Esophagus squamous epithelium (tissue), 5 donors: ENCODE results near the gene ZRANB1. TPM values are rescaled to one million over a fixed set of nuclear protein-coding genes. Genes with fewer than 3 reads are reported as not detected.

Source experiments
- DNase-seq: peaks from one replicate; lab custom pipeline; 2025; lab: John Stamatoyannopoulos, UW
- H3K27ac ChIP-seq, 4 donors: fragments of 200-600 bp; sonication (generic); one replicate each; pipeline ENCODE4 v1.5.1; 2016 to 2019; ENCODE audit warnings: mild to moderate bottlenecking in 1 of 4
- H3K27me3 ChIP-seq, 4 donors: fragments of 200-600 bp; sonication (generic); 1 replicate in 3 of 4; 2 replicates in 1 of 4; pipeline versions ENCODE4 v1.5.1 to v1.6.0; 2017 to 2021; ENCODE audit warnings: antibody characterized with exemption in 1 of 4
- H3K36me3 ChIP-seq, 3 donors: fragments of 200-600 bp; sonication (generic); one replicate each; pipeline ENCODE4 v1.5.1; 2016 to 2019
- H3K4me1 ChIP-seq, 3 donors: fragments of 200-600 bp; sonication (generic); one replicate each; pipeline ENCODE4 v1.5.1; 2017 to 2019
- H3K4me3 ChIP-seq, 4 donors: fragments of 200-600 bp; sonication (generic); 1 replicate in 3 of 4; 2 replicates in 1 of 4; pipeline ENCODE4 v1.5.1; 2016 to 2019; ENCODE audit warnings: mild to moderate bottlenecking in 2 of 4, moderate library complexity in 1 of 4
- H3K9me3 ChIP-seq, 3 donors: fragments of 200-600 bp; sonication (generic); one replicate each; pipeline ENCODE4 v1.5.1; 2016 to 2019
- POLR2A ChIP-seq, 4 donors: fragments of 450-650 bp; IDR thresholded peaks; one replicate each; pipeline ENCODE4 v1.6.1; 2017; ENCODE audit warnings: antibody characterized with exemption in 4 of 4, mild to moderate bottlenecking in 4 of 4, moderate library complexity in 3 of 4
- WGBS, 2 donors: methylation state at CpG; one replicate each; pipeline ENCODE4 v1.1.5; 2018; 5-methylcytosine and 5-hydroxymethylcytosine counted together
- intact Hi-C: fragments of 100-400 bp; cut with DNase I; formaldehyde crosslinking; loops from one replicate; pipeline ENCODE4 v1.15.0; 2022
- total RNA-seq, 4 donors: library from RNA; depleted of rRNA; stranded (reverse); fragments of >200 nt; gene quantifications; one replicate each; pipeline ENCODE4 v1.1.0, GENCODE V29; 2016
- TF ChIP-seq, protein P1 (sequence below), 6 experiments: fragments of 450-650 bp in 4 of 6; fragments of 200-600 bp in 2 of 6; sonication (generic) in 2 of 6; IDR thresholded peaks; one replicate each; pipeline ENCODE4 v1.5.1; 2016 to 2019; ENCODE audit warnings: antibody characterized with exemption in 6 of 6, mild to moderate bottlenecking in 4 of 6, moderate library complexity in 4 of 6
- donor health status: DM: yes; HTN: yes; CAD: no.

Gene ZRANB1
- total RNA-seq, 4 donors from 2014 or later: 11.7 to 25.2 (median 17.4) TPM

DNA sequence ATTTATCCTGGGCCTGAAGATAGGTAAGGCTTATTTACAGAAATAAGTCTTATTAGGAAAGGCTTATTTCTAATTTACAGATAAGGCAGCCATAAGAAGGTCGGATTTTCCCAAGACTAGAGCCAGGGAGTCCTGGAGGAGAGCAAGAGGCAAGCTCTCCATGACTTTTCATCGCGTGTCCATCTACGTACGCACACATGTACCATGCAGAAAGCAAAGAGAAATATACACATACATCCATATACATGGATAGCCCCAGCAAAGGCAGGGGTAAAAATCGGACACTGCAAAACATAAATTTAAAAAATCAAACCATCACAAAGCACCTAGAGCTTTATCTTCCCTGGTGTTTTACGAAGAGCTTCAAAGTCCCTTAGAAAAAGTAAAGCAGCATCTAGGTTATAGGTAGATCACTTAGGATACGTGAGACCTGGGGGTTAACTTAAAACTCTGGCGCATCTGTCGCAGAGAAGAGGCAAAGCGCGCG is 25.8 kb upstream of the ZRANB1 start:
- peaks cover 11 to 56% (median 14%) of the 10 kb centered on the region in 3 donors for H3K4me1 ChIP-seq
- no peak for TF ChIP-seq POLR2A (IDR thresholded peaks at IDR 0.05)
- TF ChIP-seq, protein P1, sequence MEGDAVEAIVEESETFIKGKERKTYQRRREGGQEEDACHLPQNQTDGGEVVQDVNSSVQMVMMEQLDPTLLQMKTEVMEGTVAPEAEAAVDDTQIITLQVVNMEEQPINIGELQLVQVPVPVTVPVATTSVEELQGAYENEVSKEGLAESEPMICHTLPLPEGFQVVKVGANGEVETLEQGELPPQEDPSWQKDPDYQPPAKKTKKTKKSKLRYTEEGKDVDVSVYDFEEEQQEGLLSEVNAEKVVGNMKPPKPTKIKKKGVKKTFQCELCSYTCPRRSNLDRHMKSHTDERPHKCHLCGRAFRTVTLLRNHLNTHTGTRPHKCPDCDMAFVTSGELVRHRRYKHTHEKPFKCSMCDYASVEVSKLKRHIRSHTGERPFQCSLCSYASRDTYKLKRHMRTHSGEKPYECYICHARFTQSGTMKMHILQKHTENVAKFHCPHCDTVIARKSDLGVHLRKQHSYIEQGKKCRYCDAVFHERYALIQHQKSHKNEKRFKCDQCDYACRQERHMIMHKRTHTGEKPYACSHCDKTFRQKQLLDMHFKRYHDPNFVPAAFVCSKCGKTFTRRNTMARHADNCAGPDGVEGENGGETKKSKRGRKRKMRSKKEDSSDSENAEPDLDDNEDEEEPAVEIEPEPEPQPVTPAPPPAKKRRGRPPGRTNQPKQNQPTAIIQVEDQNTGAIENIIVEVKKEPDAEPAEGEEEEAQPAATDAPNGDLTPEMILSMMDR (IDR thresholded peaks at IDR 0.05): no peak
- no peaks in the 10 kb centered on the region for H3K36me3 ChIP-seq
- no peaks in the 10 kb centered on the region for H3K27me3 ChIP-seq
- WGBS, 2 donors: 0 to 1% methylated on average over 13 of the region's 13 CpGs
- peak overlapping the region; percentile 71 to 92 (median 80) for H3K4me3 ChIP-seq
- H3K9me3 ChIP-seq: no peaks in the 10 kb centered on the region
- intact Hi-C loops: loop anchor here (5.0 to 10.0 kb wide), 2 partner anchors 174 to 229 kb away; partner anchors contain the start of gene FAM53B
- DNase-seq: no peak
- H3K27ac ChIP-seq: peak overlapping the region; percentile 98 to 99 (median 99)

DNA sequence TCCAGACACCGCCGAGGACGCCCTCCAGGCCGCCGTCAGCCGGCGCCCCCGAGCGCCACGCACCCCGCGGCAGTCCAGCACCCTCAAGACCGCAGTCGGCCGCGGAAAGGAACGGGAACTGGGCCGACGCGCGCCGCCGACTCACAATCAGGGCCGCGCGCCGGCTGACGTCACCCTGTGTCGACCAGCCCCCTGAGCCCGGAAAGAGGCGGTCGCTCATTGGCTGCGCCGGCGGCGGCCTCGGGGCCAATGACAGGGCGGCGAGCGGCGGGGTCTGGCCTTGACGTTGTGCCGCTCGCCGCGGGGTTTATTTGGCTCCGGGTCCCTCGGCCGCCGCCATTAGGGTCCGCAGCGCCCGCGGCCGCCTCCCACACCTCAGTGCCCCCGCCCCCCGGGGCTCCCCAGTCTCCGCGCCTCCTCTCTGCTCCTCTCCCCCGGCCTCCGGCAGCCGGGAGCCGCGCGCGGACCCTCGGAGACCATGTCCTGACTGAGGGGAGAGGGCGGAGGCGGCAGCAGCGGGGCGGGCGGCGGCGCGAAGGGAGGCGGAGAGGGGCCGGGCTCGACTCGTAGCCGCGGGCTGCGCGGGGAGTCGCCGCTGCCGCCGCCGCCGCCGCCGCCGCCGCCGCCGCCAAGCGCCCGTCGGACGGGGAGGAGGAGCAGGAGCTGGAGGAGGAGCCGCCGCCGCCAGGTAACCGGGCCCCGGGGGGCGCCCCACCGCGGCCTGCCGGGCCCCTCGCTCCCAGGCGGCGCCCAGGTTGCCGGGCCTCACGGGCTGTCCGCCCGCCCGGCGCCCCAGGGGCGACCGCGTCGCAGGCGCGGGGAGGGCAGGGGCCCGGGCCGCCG is 25.1 kb upstream of the ZRANB1 start:
- intact Hi-C loops: loop anchor here (5.0 to 10.0 kb wide), 2 partner anchors 175 to 228 kb away; partner anchors contain the start of gene FAM53B
- H3K27me3 ChIP-seq: no peaks in the 10 kb centered on the region
- peak in 3 of 4 donors; percentile 31 to 95 (median 88) for TF ChIP-seq POLR2A (IDR thresholded peaks at IDR 0.05)
- TF ChIP-seq, protein P1 (IDR thresholded peaks at IDR 0.05): no peak
- peak overlapping the region; percentile 98 to 99 (median 99) for H3K27ac ChIP-seq
- no peaks in the 10 kb centered on the region for H3K36me3 ChIP-seq
- WGBS, 2 donors: 0% methylated on average over 5 to 13 of the region's 126 CpGs
- H3K9me3 ChIP-seq: no peaks in the 10 kb centered on the region
- peaks cover 11 to 56% (median 14%) of the 10 kb centered on the region in 3 donors for H3K4me1 ChIP-seq
- peak overlapping the region; percentile 71 to 92 (median 80) for H3K4me3 ChIP-seq
- peak; percentile 91 for DNase-seq

DNA sequence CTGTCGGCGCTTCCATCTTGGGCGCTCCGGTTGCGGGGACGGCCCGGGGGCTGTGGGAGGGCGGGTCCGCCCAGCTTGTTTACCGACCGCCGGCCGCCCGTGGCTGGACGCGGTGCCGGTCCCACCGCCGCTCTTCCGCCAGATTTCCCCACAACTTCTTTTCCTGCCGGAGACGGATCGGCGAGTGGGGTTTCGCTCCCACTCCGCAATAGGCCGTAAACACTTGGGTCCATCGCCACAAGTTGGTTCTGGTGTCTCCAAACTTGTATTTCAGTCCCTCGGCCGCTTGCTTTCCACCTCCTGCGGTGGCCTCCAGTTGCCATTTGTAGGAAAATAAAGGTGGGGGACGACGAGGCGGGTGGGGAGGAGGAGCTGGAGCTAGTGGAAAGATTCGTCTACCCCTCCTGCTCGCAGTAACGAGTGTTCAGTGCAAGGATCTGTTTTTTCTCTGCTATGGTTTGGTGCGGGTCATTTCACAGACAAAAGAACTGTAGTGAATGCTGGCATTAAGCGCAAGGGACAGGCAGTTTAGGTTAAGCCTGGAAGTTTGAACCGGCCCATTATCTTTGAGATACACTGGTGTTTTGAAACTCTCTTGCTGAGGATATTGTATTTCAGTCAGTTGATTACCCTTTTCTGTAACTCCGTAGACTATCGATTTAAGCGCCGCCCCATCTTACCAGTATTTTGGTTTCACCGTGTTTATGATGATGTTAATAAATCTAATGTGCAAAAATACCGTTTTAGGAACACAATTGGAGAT is 24.3 kb upstream of the ZRANB1 start:
- intact Hi-C loops: loop anchor here (5.0 to 10.0 kb wide), 2 partner anchors 175 to 227 kb away; partner anchors contain the start of gene FAM53B
- Histone ChIP-seq H3K36me3 (peaks cover 0 to 1% (median 0%) of the 10 kb centered on the region in 3 donors), H3K27ac (peak overlapping the region; percentile 98 to 99 (median 99)), H3K4me1 (peaks cover 11 to 50% (median 14%) of the 10 kb centered on the region in 3 donors), H3K27me3 (no peaks in the 10 kb centered on the region), H3K4me3 (peak overlapping the region; percentile 71 to 92 (median 80)), H3K9me3 (no peaks in the 10 kb centered on the region)
- no peak for DNase-seq
- WGBS, 2 donors: 0 to 1% methylated on average over 11 to 42 of the region's 46 CpGs
- peak in 1 of 4 donors; percentile 35 for TF ChIP-seq POLR2A (IDR thresholded peaks at IDR 0.05)
- TF ChIP-seq, protein P1 (IDR thresholded peaks at IDR 0.05): no peak

DNA sequence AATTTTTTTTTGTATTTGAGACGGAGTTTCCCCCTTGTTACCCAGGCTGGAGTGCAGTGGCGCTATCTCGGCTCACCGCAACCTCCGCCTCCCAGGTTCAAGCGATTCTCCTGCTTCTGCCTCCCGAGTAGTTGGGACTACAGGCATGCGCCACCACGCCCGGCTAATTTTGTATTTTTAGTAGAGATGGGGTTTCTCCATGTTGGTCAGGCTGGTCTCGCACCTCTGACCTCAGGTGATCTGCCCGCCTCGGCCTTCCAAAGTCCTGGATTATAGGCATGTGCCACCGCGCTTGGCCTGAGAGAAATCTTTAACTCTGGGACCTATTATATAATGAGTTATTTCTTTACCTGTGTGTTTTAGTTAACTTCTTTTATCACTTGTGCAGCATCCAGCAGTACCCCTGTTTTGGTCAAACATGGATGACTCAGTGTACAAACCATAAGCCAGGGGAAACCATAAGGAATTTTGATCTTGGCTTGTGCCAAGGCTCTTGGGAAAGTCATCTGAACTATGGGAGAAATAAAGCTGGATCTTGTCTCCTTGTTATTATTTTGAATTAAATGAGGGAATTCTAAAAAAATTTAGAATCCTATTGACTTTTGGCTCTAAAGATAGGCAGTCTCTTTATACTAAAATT is 23.6 kb upstream of the ZRANB1 start:
- peak overlapping the region; percentile 71 to 92 (median 80) for H3K4me3 ChIP-seq
- H3K4me1 ChIP-seq: peaks cover 11 to 50% (median 14%) of the 10 kb centered on the region in 3 donors
- intact Hi-C loops: loop anchor here (5.0 to 10.0 kb wide), 2 partner anchors 176 to 226 kb away; partner anchors contain the start of gene FAM53B
- DNase-seq: no peak
- 28 to 31% methylated on average over 12 of the region's 15 CpGs for WGBS, 2 donors
- H3K9me3 ChIP-seq: no peaks in the 10 kb centered on the region
- H3K27ac ChIP-seq: peak overlapping the region; percentile 98 to 99 (median 99)
- H3K27me3 ChIP-seq: no peaks in the 10 kb centered on the region
- H3K36me3 ChIP-seq: peaks cover 0 to 8% (median 0%) of the 10 kb centered on the region in 3 donors
- TF ChIP-seq, protein P1 (IDR thresholded peaks at IDR 0.05): no peak
- no peak for TF ChIP-seq POLR2A (IDR thresholded peaks at IDR 0.05)
